ENCODE results near the gene STXBP4. TPM values are rescaled to one million over a fixed set of nuclear protein-coding genes. Genes with fewer than 3 reads are reported as not detected.

The STXBP4 gene
- total RNA-seq, 1 experiment from 2014 or later = 13.6 TPM

- RAD21 ChIA-PET (ENCODE audit: low non-redundant PET in 1 of 2, low total read pairs in 2 of 2, uncharacterized antibody in 2 of 2, unreplicated experiment in 2 of 2) = no interaction called here
- BruUV-seq (replicated peaks) = no TSS peak
- intact Hi-C loops (cut with micrococcal nuclease) = no loop called here
- Histone ChIP-seq H4K20me1 (ENCODE audit: insufficient read depth) (no peaks in the 10 kb centered on the region), H3K79me2 (ENCODE audit: insufficient read depth, low read length) (no peaks in the 10 kb centered on the region), H3K9me2 (ENCODE audit: insufficient read depth) (no peaks in the 10 kb centered on the region), H3K4me3 (replicated peaks in 1 of 2; ENCODE audit: low read depth in 1 of 2, low read length in 2 of 2) (no peak overlapping the region), H3K9ac (ENCODE audit: low read length) (no peak overlapping the region), H3K4me2 (ENCODE audit: low read length) (no peak overlapping the region), H3K4me1 (ENCODE audit: control insufficient read depth in 1 of 2, insufficient read depth in 2 of 2, low read length in 2 of 2) (peaks cover 9 to 17% of the 10 kb centered on the region in 2 experiments), H3K27ac (ENCODE audit: low read depth, low read length) (no peak overlapping the region), H3K27me3 (ENCODE audit: insufficient read depth, low read length) (no peaks in the 10 kb centered on the region), H3K9me3 (ENCODE audit: control insufficient read depth in 1 of 2, insufficient read depth in 1 of 2, low read depth in 1 of 2, low read length in 2 of 2) (no peaks in the 10 kb centered on the region), H2AFZ (ENCODE audit: low read depth, low read length, poor library complexity, severe bottlenecking) (no peak overlapping the region), H3K36me3 (ENCODE audit: control insufficient read depth in 1 of 2, insufficient read depth in 2 of 2, low read length in 2 of 2) (peaks cover 11 to 19% of the 10 kb centered on the region in 2 experiments)
- POLR2A ChIA-PET = no interaction called here
- ATAC-seq (no peak), DNase-seq (ENCODE audit: low read depth, low spot score) (no peak)
- CTCF ChIA-PET = no interaction called here
- TF ChIP-seq REST (IDR thresholded peaks at IDR 0.05; ENCODE audit: low read depth) = no peak
- no peak for TF ChIP-seq SIN3A (IDR thresholded peaks at IDR 0.05; ENCODE audit: low read depth)
- TF ChIP-seq CEBPB (IDR thresholded peaks at IDR 0.05; ENCODE audit: low read depth) = no peak
- no peak for TF ChIP-seq ZNF274 (IDR thresholded peaks at IDR 0.05; ENCODE audit: low read depth, low read length)
- TF ChIP-seq ZFX (IDR thresholded peaks at IDR 0.05) = no peak
- no peak for TF ChIP-seq CBX3 (IDR thresholded peaks at IDR 0.05; ENCODE audit: low read depth)
- no peak for TF ChIP-seq EZH2phosphoT487 (IDR thresholded peaks at IDR 0.05; ENCODE audit: borderline replicate concordance)
- no peak for TF ChIP-seq POLR2AphosphoS5 (IDR thresholded peaks at IDR 0.05; ENCODE audit: low read depth, low read length)
- no peak for TF ChIP-seq YY1 (IDR thresholded peaks at IDR 0.05; ENCODE audit: extremely low read depth, insufficient replicate concordance, low read depth, low read length)
- no peak for TF ChIP-seq JUND (IDR thresholded peaks at IDR 0.05)
- no peak for TF ChIP-seq ELF1 (IDR thresholded peaks at IDR 0.05; ENCODE audit: borderline replicate concordance, low read depth)
Observed at GRCh38 chr17:54945231-54945630, 23.3 kb upstream of the STXBP4 start.
